Chondrocyte (in vitro differentiated cells): Measurements from ENCODE around the gene EDNRB. TPM values are rescaled to one million over a fixed set of nuclear protein-coding genes. Genes with fewer than 3 reads are reported as not detected.

ENCODE experiments used
- DNase-seq: peaks from one replicate; pipeline ENCODE4 v3.0.0; 2021; ENCODE audit warnings: mixed read lengths, low spot score
- H3K27ac Mint-ChIP-seq: one replicate; pipeline ENCODE4 v1.8.0; 2021; ENCODE audit warnings: mild to moderate bottlenecking, moderate library complexity, mixed read lengths; ENCODE audit not compliant: unreplicated experiment
- H3K27me3 Mint-ChIP-seq: 2 replicates; pipeline ENCODE4 v1.8.0; 2021; ENCODE audit warnings: low read depth, mixed read lengths
- H3K36me3 Mint-ChIP-seq: 2 replicates; pipeline ENCODE4 v1.8.0; 2021; ENCODE audit warnings: low read depth, mixed read lengths
- H3K4me1 Mint-ChIP-seq: 2 replicates; pipeline ENCODE4 v1.8.0; 2021; ENCODE audit warnings: low read depth, mild to moderate bottlenecking, mixed read lengths
- H3K4me3 Mint-ChIP-seq: one replicate; pipeline ENCODE4 v1.8.0; 2021; ENCODE audit warnings: mild to moderate bottlenecking, moderate library complexity, mixed read lengths; ENCODE audit not compliant: unreplicated experiment
- H3K9me3 Mint-ChIP-seq: 2 replicates; pipeline ENCODE4 v1.8.0; 2021; ENCODE audit warnings: low read depth, mixed read lengths
- total RNA-seq: library from RNA; stranded (reverse); gene quantifications from 3 replicates; pipeline ENCODE4 v1.2.1, GENCODE V29; 2021
- TF ChIP-seq, protein P1 (sequence below): fragments of 200-600 bp; sonication (generic); IDR thresholded peaks from 2 replicates; pipeline ENCODE4 v1.5.0; 2021; ENCODE audit warnings: antibody characterized with exemption, mild to moderate bottlenecking, moderate library complexity

Gene EDNRB
- total RNA-seq, 1 donor from 2014 or later = not detected

DNA sequence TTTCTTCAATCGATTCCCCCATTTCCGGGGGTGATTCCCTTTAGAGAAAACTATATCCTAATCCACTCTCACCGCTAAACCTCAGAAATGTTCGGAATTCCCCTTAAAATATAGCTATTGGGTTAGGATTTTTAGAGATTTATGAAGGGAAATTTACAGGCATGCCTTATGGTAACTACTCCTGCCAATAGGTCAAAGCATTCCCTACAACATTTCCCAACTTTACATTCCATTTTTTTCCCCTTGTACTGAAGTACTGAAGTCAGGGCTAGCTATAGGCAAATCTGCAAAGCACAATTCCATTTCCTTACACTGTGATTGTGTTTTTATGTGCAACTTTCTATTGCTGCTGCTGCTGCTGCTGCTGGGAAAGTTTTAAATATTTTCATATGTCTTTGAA is 2.1 kb downstream of the EDNRB start:
- Mint-ChIP-seq H3K27ac (no peak overlapping the region), H3K27me3 (peaks cover 5% of the 10 kb centered on the region), H3K4me3 (no peak overlapping the region), H3K36me3 (no peaks in the 10 kb centered on the region), H3K9me3 (no peaks in the 10 kb centered on the region), H3K4me1 (peaks cover 6% of the 10 kb centered on the region)
- no peak for DNase-seq
- TF ChIP-seq, protein P1, sequence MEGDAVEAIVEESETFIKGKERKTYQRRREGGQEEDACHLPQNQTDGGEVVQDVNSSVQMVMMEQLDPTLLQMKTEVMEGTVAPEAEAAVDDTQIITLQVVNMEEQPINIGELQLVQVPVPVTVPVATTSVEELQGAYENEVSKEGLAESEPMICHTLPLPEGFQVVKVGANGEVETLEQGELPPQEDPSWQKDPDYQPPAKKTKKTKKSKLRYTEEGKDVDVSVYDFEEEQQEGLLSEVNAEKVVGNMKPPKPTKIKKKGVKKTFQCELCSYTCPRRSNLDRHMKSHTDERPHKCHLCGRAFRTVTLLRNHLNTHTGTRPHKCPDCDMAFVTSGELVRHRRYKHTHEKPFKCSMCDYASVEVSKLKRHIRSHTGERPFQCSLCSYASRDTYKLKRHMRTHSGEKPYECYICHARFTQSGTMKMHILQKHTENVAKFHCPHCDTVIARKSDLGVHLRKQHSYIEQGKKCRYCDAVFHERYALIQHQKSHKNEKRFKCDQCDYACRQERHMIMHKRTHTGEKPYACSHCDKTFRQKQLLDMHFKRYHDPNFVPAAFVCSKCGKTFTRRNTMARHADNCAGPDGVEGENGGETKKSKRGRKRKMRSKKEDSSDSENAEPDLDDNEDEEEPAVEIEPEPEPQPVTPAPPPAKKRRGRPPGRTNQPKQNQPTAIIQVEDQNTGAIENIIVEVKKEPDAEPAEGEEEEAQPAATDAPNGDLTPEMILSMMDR = no peak

DNA sequence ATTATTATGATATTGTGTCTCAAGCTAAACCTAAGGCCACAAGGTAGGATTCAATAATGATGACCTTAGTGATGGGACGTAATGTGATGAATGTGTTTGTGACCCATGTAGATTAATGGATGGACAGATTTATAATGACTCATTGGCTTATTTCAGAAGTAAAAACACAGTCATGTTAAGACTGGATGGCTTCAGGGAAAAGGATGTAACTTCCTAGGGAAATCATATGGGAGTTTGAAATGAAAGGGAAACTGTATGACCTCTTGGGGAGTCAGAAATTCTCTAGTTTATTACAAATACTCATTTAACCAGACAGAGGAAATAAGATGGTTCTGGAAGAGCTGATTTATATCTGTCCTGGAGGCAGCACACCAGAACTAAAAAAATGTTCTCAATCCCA is 2.9 kb downstream of the EDNRB start:
- peaks cover 5% of the 10 kb centered on the region for H3K27me3 Mint-ChIP-seq
- peaks cover 6% of the 10 kb centered on the region for H3K4me1 Mint-ChIP-seq
- TF ChIP-seq, protein P1 = no peak
- no peaks in the 10 kb centered on the region for H3K36me3 Mint-ChIP-seq
- H3K4me3 Mint-ChIP-seq = no peak overlapping the region
- H3K27ac Mint-ChIP-seq = no peak overlapping the region
- no peaks in the 10 kb centered on the region for H3K9me3 Mint-ChIP-seq
- DNase-seq = no peak

DNA sequence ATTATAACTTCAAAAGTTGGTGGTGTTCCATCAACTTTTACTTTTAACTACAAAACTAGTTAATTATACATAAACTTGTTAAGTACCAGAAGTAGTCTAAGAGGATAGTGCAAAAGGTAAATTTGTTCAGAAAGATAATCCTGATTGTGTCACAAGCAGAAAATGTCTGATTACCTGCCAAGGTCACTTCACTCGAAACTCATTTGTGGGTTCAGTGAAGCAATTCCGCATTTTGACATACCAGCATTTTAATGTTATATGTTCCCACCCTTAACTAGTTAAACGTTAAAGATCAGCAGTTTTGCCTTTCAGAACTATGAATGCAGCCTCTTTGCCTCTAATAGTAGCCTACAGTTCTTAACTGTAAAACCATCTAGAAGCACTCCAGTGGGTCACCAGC is 5.6 kb downstream of the EDNRB start:
- H3K4me3 Mint-ChIP-seq = no peak overlapping the region
- no peak overlapping the region for H3K27ac Mint-ChIP-seq
- TF ChIP-seq, protein P1 = no peak
- no peaks in the 10 kb centered on the region for H3K36me3 Mint-ChIP-seq
- peaks cover 2% of the 10 kb centered on the region for H3K27me3 Mint-ChIP-seq
- H3K9me3 Mint-ChIP-seq = no peaks in the 10 kb centered on the region
- H3K4me1 Mint-ChIP-seq = no peaks in the 10 kb centered on the region
- no peak for DNase-seq

DNA sequence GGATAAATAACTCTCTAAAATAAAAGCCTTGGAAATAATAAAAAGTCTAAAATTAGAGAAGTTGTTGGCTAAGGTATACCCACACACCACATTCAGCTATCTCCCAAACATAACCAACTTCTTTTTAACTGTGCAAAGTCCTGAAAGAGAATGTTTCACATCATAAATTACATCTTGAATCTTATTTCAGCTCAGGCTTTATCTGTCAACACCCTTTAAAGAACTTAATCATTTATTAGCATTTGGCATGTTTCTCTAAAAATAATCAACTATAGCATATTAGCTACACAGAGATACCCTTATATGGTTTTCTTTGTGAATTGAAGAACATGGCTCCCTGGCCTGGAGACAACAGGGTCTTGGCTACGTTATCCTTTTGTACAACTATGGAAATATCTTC is 6.9 kb downstream of the EDNRB start:
- no peak for DNase-seq
- Mint-ChIP-seq H3K27me3 (no peaks in the 10 kb centered on the region), H3K4me1 (no peaks in the 10 kb centered on the region), H3K9me3 (no peaks in the 10 kb centered on the region), H3K36me3 (no peaks in the 10 kb centered on the region), H3K27ac (no peak overlapping the region), H3K4me3 (no peak overlapping the region)
- TF ChIP-seq, protein P1 = no peak

DNA sequence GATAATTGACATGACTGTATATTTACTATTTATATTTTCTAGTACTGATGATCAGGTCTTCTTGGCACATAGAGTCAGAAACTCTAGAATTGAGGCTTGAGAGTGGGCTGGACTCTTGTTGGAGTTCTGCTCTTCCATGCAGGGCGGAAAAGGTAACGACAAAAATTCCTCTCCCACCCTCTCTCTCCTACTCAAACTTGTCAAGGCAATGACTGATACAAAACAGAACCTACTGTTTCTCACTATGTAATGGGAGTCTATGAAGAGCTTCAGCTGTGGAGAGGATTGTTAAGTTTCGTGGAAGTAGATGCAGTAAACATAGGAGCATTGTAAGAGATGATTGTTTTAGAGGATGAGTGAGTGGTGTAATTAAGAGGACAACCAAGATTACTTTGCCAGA is 8.8 kb downstream of the EDNRB start:
- H3K27ac Mint-ChIP-seq = no peak overlapping the region
- DNase-seq = no peak
- no peaks in the 10 kb centered on the region for H3K27me3 Mint-ChIP-seq
- TF ChIP-seq, protein P1 = no peak
- H3K4me1 Mint-ChIP-seq = no peaks in the 10 kb centered on the region
- no peaks in the 10 kb centered on the region for H3K36me3 Mint-ChIP-seq
- no peaks in the 10 kb centered on the region for H3K9me3 Mint-ChIP-seq
- no peak overlapping the region for H3K4me3 Mint-ChIP-seq
